GM12874 (cell line): ENCODE results near the gene ZC3H12A.

Experiments used
- TF ChIP-seq, protein P1 (sequence below): IDR thresholded peaks from 2 replicates; pipeline ENCODE4 v1.5.1; 2011; ENCODE audit warnings: low read depth, mild to moderate bottlenecking, control low read depth, low read length, moderate library complexity; ENCODE audit not compliant: insufficient read depth

ZC3H12A gene

DNA sequence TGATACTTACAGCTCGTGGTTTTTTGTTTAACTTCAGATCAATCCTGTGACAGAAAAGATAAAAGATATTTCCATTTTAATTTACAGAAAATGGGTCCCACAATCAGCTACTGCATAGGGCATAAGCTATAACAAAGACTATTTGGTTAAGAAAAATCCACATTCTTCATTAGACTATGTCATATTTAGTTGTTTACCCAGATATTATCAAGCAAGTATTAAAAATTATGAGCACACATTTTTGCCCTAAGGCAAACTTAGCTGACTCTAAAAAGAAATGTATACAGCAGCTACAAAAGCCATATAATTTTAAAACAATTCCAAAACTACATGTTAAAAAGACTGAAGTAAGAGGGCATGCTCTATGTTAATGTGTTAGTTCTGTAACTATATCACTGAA is 21.5 kb downstream of the ZC3H12A start:
- TF ChIP-seq, protein P1, sequence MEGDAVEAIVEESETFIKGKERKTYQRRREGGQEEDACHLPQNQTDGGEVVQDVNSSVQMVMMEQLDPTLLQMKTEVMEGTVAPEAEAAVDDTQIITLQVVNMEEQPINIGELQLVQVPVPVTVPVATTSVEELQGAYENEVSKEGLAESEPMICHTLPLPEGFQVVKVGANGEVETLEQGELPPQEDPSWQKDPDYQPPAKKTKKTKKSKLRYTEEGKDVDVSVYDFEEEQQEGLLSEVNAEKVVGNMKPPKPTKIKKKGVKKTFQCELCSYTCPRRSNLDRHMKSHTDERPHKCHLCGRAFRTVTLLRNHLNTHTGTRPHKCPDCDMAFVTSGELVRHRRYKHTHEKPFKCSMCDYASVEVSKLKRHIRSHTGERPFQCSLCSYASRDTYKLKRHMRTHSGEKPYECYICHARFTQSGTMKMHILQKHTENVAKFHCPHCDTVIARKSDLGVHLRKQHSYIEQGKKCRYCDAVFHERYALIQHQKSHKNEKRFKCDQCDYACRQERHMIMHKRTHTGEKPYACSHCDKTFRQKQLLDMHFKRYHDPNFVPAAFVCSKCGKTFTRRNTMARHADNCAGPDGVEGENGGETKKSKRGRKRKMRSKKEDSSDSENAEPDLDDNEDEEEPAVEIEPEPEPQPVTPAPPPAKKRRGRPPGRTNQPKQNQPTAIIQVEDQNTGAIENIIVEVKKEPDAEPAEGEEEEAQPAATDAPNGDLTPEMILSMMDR = no peak

DNA sequence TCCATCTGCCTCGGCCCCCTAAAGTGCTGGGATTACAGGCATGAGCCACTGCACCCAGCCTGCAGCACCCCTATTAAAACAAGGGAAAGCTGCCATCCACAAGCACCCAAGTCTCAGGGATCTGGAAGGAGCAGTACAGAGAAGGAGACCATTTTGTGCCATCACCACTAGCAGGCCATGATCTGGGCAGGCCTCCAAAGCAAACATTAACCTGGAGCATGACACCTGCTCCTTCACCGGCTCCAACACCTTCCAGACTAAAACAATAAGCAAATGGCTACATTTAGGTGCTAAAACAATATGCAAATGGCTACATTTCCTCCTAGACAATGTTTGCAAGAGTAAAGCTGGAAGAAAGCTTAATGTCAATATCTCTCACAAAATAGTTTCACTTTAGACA is 23.5 kb downstream of the ZC3H12A start:
- TF ChIP-seq, protein P1 = no peak

DNA sequence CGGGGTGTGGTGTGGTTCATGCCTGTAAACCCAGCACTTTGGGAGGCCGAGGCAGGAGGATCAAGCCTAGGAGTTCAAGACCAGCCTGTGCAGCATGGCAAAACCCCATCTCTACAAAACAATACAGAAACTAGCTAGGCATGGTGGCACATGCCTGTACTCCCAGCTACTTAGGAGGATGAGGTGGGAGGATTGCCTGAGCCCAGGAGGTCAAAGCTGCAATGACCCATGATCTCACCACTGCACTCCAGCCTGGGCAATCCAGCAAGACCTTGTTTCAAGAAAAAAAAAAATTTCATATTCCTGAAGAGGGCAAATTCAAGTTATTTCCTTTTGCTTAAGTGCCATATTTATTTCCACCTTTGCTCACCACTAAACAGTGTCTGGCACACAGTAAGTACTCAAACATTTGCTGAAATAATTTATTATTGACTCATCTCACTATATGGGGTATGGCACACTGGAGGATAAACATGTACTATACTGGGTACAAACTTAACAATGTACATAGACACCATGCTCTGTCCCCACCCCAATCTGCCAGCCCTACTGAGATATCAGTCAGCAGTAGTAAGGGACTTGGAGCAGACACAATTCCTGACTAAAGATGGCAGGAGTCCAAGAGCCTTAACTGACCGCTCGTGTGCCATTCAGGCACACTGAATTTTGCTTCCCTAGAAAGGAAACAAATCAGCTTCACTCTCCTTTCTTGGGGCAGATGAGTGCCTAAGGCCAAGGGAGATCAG is 24.7 kb downstream of the ZC3H12A start:
- TF ChIP-seq, protein P1 = no peak

DNA sequence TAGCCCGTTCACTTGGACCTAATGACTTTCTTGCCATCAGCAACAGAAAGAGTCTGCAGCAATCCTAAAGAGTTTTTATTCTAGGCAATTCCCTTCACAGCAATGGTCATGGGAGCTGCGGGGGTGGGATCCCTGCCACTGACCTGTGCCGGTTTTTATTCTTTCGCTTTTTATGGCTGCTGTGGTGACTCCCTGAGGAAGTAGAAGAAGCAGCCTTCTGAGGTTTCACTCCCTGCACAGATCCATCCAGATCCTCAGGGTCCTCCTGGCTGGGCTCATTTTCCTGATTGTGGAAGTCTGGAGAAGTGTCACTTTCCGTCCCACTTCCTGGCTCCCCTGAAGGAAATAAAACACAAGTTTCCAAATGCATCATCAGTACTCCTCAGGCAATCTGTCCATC is 27.3 kb downstream of the ZC3H12A start:
- TF ChIP-seq, protein P1 = no peak

DNA sequence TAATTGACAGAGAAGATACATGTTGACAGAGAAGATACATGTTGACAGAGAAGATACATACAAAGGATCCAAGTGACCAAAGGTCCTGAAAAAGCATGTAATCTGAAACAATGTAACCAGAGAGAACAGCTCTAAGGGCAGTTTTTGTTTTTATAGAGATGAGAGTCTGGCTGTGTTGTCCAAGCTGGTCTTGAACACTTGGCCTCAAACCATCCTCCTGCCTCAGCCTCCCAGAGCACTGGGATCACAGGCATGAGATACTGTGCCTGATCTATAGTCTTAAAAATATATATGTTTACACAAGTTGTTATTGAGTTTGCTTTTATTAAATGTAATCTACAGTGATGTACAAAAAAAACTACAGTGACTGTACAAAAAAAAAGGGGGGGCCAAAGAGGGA is 27.7 kb downstream of the ZC3H12A start:
- TF ChIP-seq, protein P1 = no peak

DNA sequence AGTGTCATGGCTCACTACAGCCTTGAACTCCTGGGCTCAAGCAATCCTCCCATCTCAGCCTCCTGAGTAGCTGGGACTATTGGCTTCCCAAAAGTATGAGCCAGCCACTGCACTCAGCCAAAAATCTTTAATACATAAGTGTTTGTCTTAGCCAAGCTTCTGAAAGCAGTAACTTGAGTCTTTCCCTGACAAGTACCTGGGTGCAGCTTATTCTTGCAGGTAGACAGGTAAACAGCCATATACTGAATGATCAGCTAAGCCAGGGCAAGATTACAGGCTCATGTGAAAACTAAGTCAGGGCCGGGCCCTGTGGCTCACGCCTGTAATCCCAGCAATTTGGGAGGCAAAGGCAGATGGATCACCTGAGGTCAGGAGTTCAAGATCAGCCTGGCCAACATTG is 32.4 kb downstream of the ZC3H12A start:
- TF ChIP-seq, protein P1 = no peak

DNA sequence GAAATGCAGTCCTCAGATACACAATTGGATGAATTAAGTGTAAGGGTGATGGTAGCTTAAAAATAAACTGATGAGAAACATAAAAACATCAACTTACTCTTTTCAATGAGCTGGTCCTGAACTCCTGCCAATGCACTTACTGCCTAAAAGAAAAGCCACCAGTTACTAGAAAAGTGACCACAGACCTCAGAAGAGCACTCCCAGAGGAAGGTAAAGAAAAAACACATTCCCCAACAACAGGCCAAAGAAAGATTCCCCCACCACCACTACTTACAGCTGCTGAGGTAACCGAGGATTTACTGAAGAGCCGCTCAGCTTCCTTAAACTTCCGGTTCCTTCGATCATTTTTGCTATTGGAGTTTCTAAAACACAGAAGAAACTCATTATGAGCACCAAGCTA is 34.8 kb downstream of the ZC3H12A start:
- TF ChIP-seq, protein P1 = peak; percentile 37; the same call in 1 of the 2 replicates
